ENCODE measurements around the gene OST4. TPM values are rescaled to one million over a fixed set of nuclear protein-coding genes. Genes with fewer than 3 reads are reported as not detected.

OST4 gene
- total and polyA plus RNA-seq, 10 of the 15 experiments (the other 5 are each of a cell fraction or from before 2014, with no cell fraction given), result 270 to 1,543 (median 523) TPM

- ATAC-seq (no peak), DNase-seq (ENCODE audit: low read depth, low spot score) (no peak), FAIRE-seq (no peak)
- Histone ChIP-seq H3K27me3 (replicated peaks in 1 of 2; ENCODE audit: control insufficient read depth in 2 of 2, insufficient read depth in 2 of 2, low read length in 1 of 2) (no peaks in the 10 kb centered on the region), H3K4me2 (ENCODE audit: control insufficient read depth, insufficient read depth) (peak overlapping the region; percentile 99), H3K27ac (ENCODE audit: control insufficient read depth, insufficient read depth) (peak overlapping the region; percentile 67; the same call in 1 of the 2 replicates), H2AFZ (ENCODE audit: control insufficient read depth, low read depth, low read length) (peak overlapping the region; percentile 88), H3K4me3 (peak overlapping the region; percentile 85), H3K79me2 (ENCODE audit: control insufficient read depth, insufficient read depth, low read length) (no peaks in the 10 kb centered on the region), H3K36me3 (ENCODE audit: control insufficient read depth in 2 of 2, insufficient read depth in 2 of 2, low read length in 1 of 2) (no peaks in the 10 kb centered on the region), H3K9me3 (replicated peaks; ENCODE audit: control insufficient read depth, insufficient read depth, low read length) (no peaks in the 10 kb centered on the region), H3K4me1 (ENCODE audit: control insufficient read depth, insufficient read depth, low read length) (peaks cover 25% of the 10 kb centered on the region), H4K20me1 (ENCODE audit: control insufficient read depth, insufficient read depth) (no peaks in the 10 kb centered on the region), H3K9ac (ENCODE audit: control insufficient read depth, insufficient read depth, low read length) (peak overlapping the region; percentile 77)
- RAD21 ChIA-PET (ENCODE audit: unreplicated experiment), result interaction anchor here (0.9 to 2.5 kb wide), 7 partner anchors 34 to 123 kb away, joined by 3 to 11 read pairs (median 5); partner anchors contain the start of gene AGBL5
- SMC1A ChIA-PET (ENCODE audit: uncharacterized antibody, unreplicated experiment), result interaction anchor here (1.2 to 2.1 kb wide), 5 partner anchors 11 to 123 kb away, joined by 3 to 7 read pairs (median 6); partner anchors contain the start of gene AGBL5
- POLR2A ChIA-PET, result interaction anchor here (1.1 to 4.7 kb wide), 4 partner anchors 12 to 123 kb away, joined by 3 to 43 read pairs (median 8); partner anchors contain the start of genes AGBL5 and OST4
- 84% methylated on average over 10 of the region's 10 CpGs for WGBS (ENCODE audit: insufficient coverage, insufficient replicate concordance, low lambda C conversion rate, missing lambda C conversion rate)
- in situ Hi-C loops (cut with MboI) (loop anchor here (10.0 kb wide), 1 partner anchor 120 kb away; no protein-coding TSS in a partner anchor), intact Hi-C loops (cut with micrococcal nuclease; ENCODE audit: unreplicated experiment) (no loop called here)
- TF ChIP-seq PKNOX1 (IDR thresholded peaks at IDR 0.05) (no peak), NFYA (IDR thresholded peaks at IDR 0.05; ENCODE audit: borderline replicate concordance, low read depth, low read length) (no peak), PML (IDR thresholded peaks at IDR 0.05; ENCODE audit: low read length) (no peak), ZNF24 (IDR thresholded peaks at IDR 0.05) (peak; percentile 80)
- CTCF ChIA-PET, result interaction anchor here (0.5 to 8.6 kb wide), 10 partner anchors 11 to 195 kb away, joined by 3 to 85 read pairs (median 4); partner anchors contain the start of gene OST4
- BruUV-seq (replicated peaks), result no TSS peak
These were observed 13.7 kb upstream of the OST4 start for GRCh38 chr2:27085062-27085672.
